Thyroid gland (tissue), 4 donors: ENCODE data around the gene STK4.

ENCODE experiments used
- CTCF ChIP-seq, 6 experiments: fragments of 200-600 bp in 3 of 6; fragments of 450-650 bp in 3 of 6; sonication (generic) in 3 of 6; IDR thresholded peaks; one replicate each; pipeline ENCODE4 v1.5.1; 2016 to 2019; ENCODE audit warnings: antibody characterized with exemption in 6 of 6, mild to moderate bottlenecking in 2 of 6, inconsistent platforms in 1 of 6, moderate library complexity in 1 of 6
- POLR2A ChIP-seq, 2 donors: fragments of 450-650 bp; IDR thresholded peaks; one replicate each; pipeline ENCODE4 v1.6.1; 2017; ENCODE audit warnings: antibody characterized with exemption in 2 of 2, mild to moderate bottlenecking in 2 of 2, moderate library complexity in 1 of 2

GRCh38 chr20:44945261-44945660 lies 21.1 kb upstream of the STK4 start:
- TF ChIP-seq CTCF (IDR thresholded peaks at IDR 0.05) (no peak), POLR2A (IDR thresholded peaks at IDR 0.05) (no peak)
